Natural killer cell (primary cell): ENCODE measurements around the gene ZBTB7A. TPM values are rescaled to one million over a fixed set of nuclear protein-coding genes. Genes with fewer than 3 reads are reported as not detected.

Experiments
- ATAC-seq, 3 donors: fragments of 150-1000 bp in 2 of 3; fragments of 200-7000 bp in 1 of 3; cut with Tn5 transposase; 1 replicate in 1 of 3; 2 replicates in 2 of 3; pipeline ENCODE4 v1.10.0; 2021; ENCODE audit warnings: mild to moderate bottlenecking in 2 of 3, moderate library complexity in 2 of 3
- DNase-seq, 2 donors: peaks; one replicate each; pipeline versions ENCODE4 v3.0.0 to v3.0.0-alpha.2; 2013 to 2021; ENCODE audit warnings: mixed read lengths in 1 of 2
- H3K27ac ChIP-seq: one replicate; pipeline ENCODE4 v1.5.1; 2013; ENCODE audit warnings: mild to moderate bottlenecking, low read length
- H3K27me3 ChIP-seq: one replicate; pipeline ENCODE4 v1.6.1; 2013; ENCODE audit warnings: low read length; ENCODE audit not compliant: control insufficient read depth, insufficient read depth
- H3K36me3 ChIP-seq: one replicate; pipeline ENCODE4 v1.6.1; 2013; ENCODE audit warnings: low read length; ENCODE audit not compliant: control insufficient read depth, insufficient read depth
- H3K4me1 ChIP-seq: one replicate; pipeline ENCODE4 v1.6.1; 2013; ENCODE audit warnings: low read length; ENCODE audit not compliant: control insufficient read depth, insufficient read depth
- H3K4me3 ChIP-seq: one replicate; pipeline ENCODE4 v1.5.1; 2013; ENCODE audit warnings: low read length
- H3K9me3 ChIP-seq: one replicate; pipeline ENCODE4 v1.6.1; 2013; ENCODE audit warnings: low read length; ENCODE audit not compliant: control insufficient read depth, insufficient read depth
- H3K27ac Mint-ChIP-seq, 2 donors: one replicate each; pipeline ENCODE4 v1.8.0; 2022; ENCODE audit warnings: mild to moderate bottlenecking in 2 of 2, mixed read lengths in 2 of 2, moderate library complexity in 1 of 2
- H3K27me3 Mint-ChIP-seq, 2 donors: one replicate each; pipeline ENCODE4 v1.8.0; 2022; ENCODE audit warnings: low read depth in 2 of 2, mixed read lengths in 2 of 2
- H3K36me3 Mint-ChIP-seq: one replicate; pipeline ENCODE4 v1.8.0; 2022; ENCODE audit warnings: mixed read lengths
- H3K4me1 Mint-ChIP-seq, 2 donors: one replicate each; pipeline ENCODE4 v1.8.0; 2022; ENCODE audit warnings: mixed read lengths in 2 of 2
- H3K4me3 Mint-ChIP-seq: one replicate; pipeline ENCODE4 v1.8.0; 2022; ENCODE audit warnings: mild to moderate bottlenecking, moderate library complexity, mixed read lengths
- H3K9me3 Mint-ChIP-seq, 2 donors: one replicate each; pipeline ENCODE4 v1.8.0; 2022; ENCODE audit warnings: mixed read lengths in 2 of 2
- CTCF ChIP-seq: fragments of 200-600 bp; IDR thresholded peaks from one replicate; pipeline ENCODE4 v1.8.0; 2022; ENCODE audit warnings: antibody characterized with exemption
- WGBS: methylation state at CpG from one replicate; pipeline ENCODE4 v1.1.7; 2013; ENCODE audit warnings: missing lambda C conversion rate; ENCODE audit not compliant: insufficient coverage; 5-methylcytosine and 5-hydroxymethylcytosine counted together
- intact Hi-C: fragments of 100-400 bp; cut with micrococcal nuclease; formaldehyde crosslinking; loops from one replicate; pipeline ENCODE4 v1.14.2; 2022
- total RNA-seq, 4 donors: library from RNA; stranded (reverse); fragments of 120-200 nt in 1 of 4; gene quantifications; one replicate each; pipeline versions ENCODE4 v1.2.3 to v1.2.4, GENCODE V29; 2013 to 2022

Gene ZBTB7A
- total RNA-seq, 3 donors from 2014 or later (not counting 1 experiment from before 2014, with no cell fraction given) = 81.6 to 97.7 (median 82.9) TPM

GRCh38 chr19:4101496-4101770 is 34.7 kb upstream of the ZBTB7A start:
- Mint-ChIP-seq H3K4me3 (no peak overlapping the region), H3K27ac (no peak overlapping the region), H3K27me3 (no peaks in the 10 kb centered on the region), H3K4me1 (peaks cover 18 to 28% of the 10 kb centered on the region in 2 donors), H3K36me3 (no peaks in the 10 kb centered on the region), H3K9me3 (no peaks in the 10 kb centered on the region)
- TF ChIP-seq CTCF = no peak
- Histone ChIP-seq H3K27me3 (no peaks in the 10 kb centered on the region), H3K9me3 (no peaks in the 10 kb centered on the region), H3K27ac (no peak overlapping the region), H3K4me3 (no peak overlapping the region), H3K36me3 (peaks cover 52% of the 10 kb centered on the region), H3K4me1 (peaks cover 44% of the 10 kb centered on the region)
- DNase-seq (no peak), ATAC-seq (no peak)
- intact Hi-C loops = no loop called here
- 95% methylated on average over 10 of the region's 10 CpGs for WGBS

GRCh38 chr19:4100647-4101495 is 34.2 kb upstream of the ZBTB7A start:
- intact Hi-C loops = no loop called here
- Mint-ChIP-seq H3K27ac (no peak overlapping the region), H3K36me3 (no peaks in the 10 kb centered on the region), H3K9me3 (no peaks in the 10 kb centered on the region), H3K4me3 (no peak overlapping the region), H3K27me3 (no peaks in the 10 kb centered on the region), H3K4me1 (peaks cover 18 to 26% of the 10 kb centered on the region in 2 donors)
- Histone ChIP-seq H3K4me1 (peaks cover 38% of the 10 kb centered on the region), H3K4me3 (no peak overlapping the region), H3K9me3 (no peaks in the 10 kb centered on the region), H3K27me3 (no peaks in the 10 kb centered on the region), H3K27ac (no peak overlapping the region), H3K36me3 (peaks cover 53% of the 10 kb centered on the region)
- TF ChIP-seq CTCF = no peak
- WGBS = 93% methylated on average over 38 of the region's 38 CpGs
- ATAC-seq (no peak), DNase-seq (no peak)

- Histone ChIP-seq H3K4me3 (no peak overlapping the region), H3K27me3 (no peaks in the 10 kb centered on the region), H3K27ac (no peak overlapping the region), H3K9me3 (no peaks in the 10 kb centered on the region), H3K4me1 (peaks cover 22% of the 10 kb centered on the region), H3K36me3 (peaks cover 63% of the 10 kb centered on the region)
- Mint-ChIP-seq H3K27ac (no peak overlapping the region), H3K4me1 (peaks cover 2 to 9% of the 10 kb centered on the region in 2 donors), H3K36me3 (no peaks in the 10 kb centered on the region), H3K27me3 (no peaks in the 10 kb centered on the region), H3K9me3 (no peaks in the 10 kb centered on the region), H3K4me3 (no peak overlapping the region)
- DNase-seq (no peak), ATAC-seq (no peak)
- intact Hi-C loops = no loop called here
- 97% methylated on average over 38 of the region's 38 CpGs for WGBS
- no peak for TF ChIP-seq CTCF
Observed at GRCh38 chr19:4099041-4099764, 32.5 kb upstream of the ZBTB7A start.
